Right cardiac atrium (tissue), 5 donors: ENCODE results near the gene STK11IP. TPM values are rescaled to one million over a fixed set of nuclear protein-coding genes. Genes with fewer than 3 reads are reported as not detected.

ENCODE experiments used
- ATAC-seq, 2 donors: fragments of 200-7000 bp; cut with Tn5 transposase; one replicate each; pipeline versions ENCODE4 v1.8.0 to v1.9.1; 2020; ENCODE audit warnings: moderate library complexity in 2 of 2, mild to moderate bottlenecking in 1 of 2
- DNase-seq, 3 donors: peaks; one replicate each; pipeline ENCODE4 v3.0.0-alpha.2; 2020
- H3K27ac ChIP-seq: one replicate; pipeline ENCODE4 v1.5.1; 2013; ENCODE audit warnings: mild to moderate bottlenecking, low read length, control low read depth, moderate library complexity
- H3K27me3 ChIP-seq: one replicate; pipeline ENCODE4 v1.6.1; 2013; ENCODE audit not compliant: control insufficient read depth, insufficient read depth
- H3K4me1 ChIP-seq: one replicate; pipeline ENCODE4 v1.6.1; 2013; ENCODE audit warnings: low read length; ENCODE audit not compliant: control insufficient read depth, insufficient read depth
- H3K4me3 ChIP-seq: one replicate; pipeline ENCODE4 v1.5.1; 2013; ENCODE audit warnings: low read length, control low read depth
- H3K9me3 ChIP-seq: one replicate; pipeline ENCODE4 v1.6.1; 2013; ENCODE audit warnings: low read length; ENCODE audit not compliant: control insufficient read depth
- WGBS: extraction: QIAGEN DNeasy Blood & Tissue Kit; methylation state at CpG from one replicate; pipeline ENCODE4 v1.1.7; 2013; 5-methylcytosine and 5-hydroxymethylcytosine counted together
- intact Hi-C, 4 donors: fragments of 100-400 bp; cut with DNase I; formaldehyde crosslinking; loops; one replicate each; pipeline versions ENCODE4 v1.11.0 to v1.14.0; 2022 to 2023
- polyA plus RNA-seq: library from polyadenylated mRNA; stranded (reverse); fragments of 200-250 nt; gene quantifications from one replicate; pipeline ENCODE4 v1.2.3, GENCODE V29; 2013
- total RNA-seq, 4 donors: library from RNA; stranded (reverse); fragmentation: NEBNext Ultra II Directional; extraction: Animal tissue kit (Norgen Biotek cat#: 25700); gene quantifications; one replicate each; pipeline ENCODE4 v1.2.1, GENCODE V29; 2021
- donor health status: healthy with polysubstance abuse.
- donor health status: DM: no; HTN: yes; CAD: no.
- donor health status: DM: no; HTN: no; CAD: no.
- donor health status: DM: no; HTN: yes; CAD: no; lungs with severe emphysema.
- donor health status: DM: yes; HTN: yes; CAD: no.

The STK11IP gene
- total and polyA plus RNA-seq, 5 donors = 12.1 to 19.0 (median 14.2) TPM

- intact Hi-C loops = no loop called here
- Histone ChIP-seq H3K27ac (no peak overlapping the region), H3K27me3 (no peaks in the 10 kb centered on the region), H3K9me3 (no peaks in the 10 kb centered on the region), H3K4me3 (no peak overlapping the region), H3K4me1 (no peaks in the 10 kb centered on the region)
- ATAC-seq = no peak
- 90% methylated on average over 20 of the region's 20 CpGs for WGBS
- DNase-seq = no peak
Measured at GRCh38 chr2:219563271-219563928, 34.3 kb upstream of the STK11IP start.

- ATAC-seq (no peak), DNase-seq (no peak)
- no peaks in the 10 kb centered on the region for H3K27me3 ChIP-seq
- intact Hi-C loops = no loop called here
- H3K4me1 ChIP-seq = no peaks in the 10 kb centered on the region
- no peak overlapping the region for H3K27ac ChIP-seq
- WGBS = 76% methylated on average over 21 of the region's 21 CpGs
- no peak overlapping the region for H3K4me3 ChIP-seq
- no peaks in the 10 kb centered on the region for H3K9me3 ChIP-seq
Measured at GRCh38 chr2:219565130-219566080, 32.3 kb upstream of the STK11IP start.

- ATAC-seq (no peak), DNase-seq (no peak)
- intact Hi-C loops = no loop called here
- Histone ChIP-seq H3K9me3 (no peaks in the 10 kb centered on the region), H3K4me1 (no peaks in the 10 kb centered on the region), H3K4me3 (no peak overlapping the region), H3K27ac (no peak overlapping the region), H3K27me3 (no peaks in the 10 kb centered on the region)
- 86% methylated on average over 11 of the region's 11 CpGs for WGBS
Measured at GRCh38 chr2:219566640-219567039, 31.0 kb upstream of the STK11IP start.

- intact Hi-C loops = no loop called here
- ATAC-seq (no peak), DNase-seq (peak in 1 of 3 donors; percentile 44)
- H3K4me3 ChIP-seq = no peak overlapping the region
- H3K27me3 ChIP-seq = no peaks in the 10 kb centered on the region
- WGBS = 93% methylated on average over 18 of the region's 18 CpGs
- H3K9me3 ChIP-seq = no peaks in the 10 kb centered on the region
- H3K27ac ChIP-seq = no peak overlapping the region
- no peaks in the 10 kb centered on the region for H3K4me1 ChIP-seq
Measured at GRCh38 chr2:219567131-219567530, 30.5 kb upstream of the STK11IP start.

GRCh38 chr2:219567791-219568361 lies 29.8 kb upstream of the STK11IP start:
- Histone ChIP-seq H3K9me3 (no peaks in the 10 kb centered on the region), H3K4me1 (no peaks in the 10 kb centered on the region), H3K27ac (no peak overlapping the region), H3K27me3 (no peaks in the 10 kb centered on the region), H3K4me3 (no peak overlapping the region)
- intact Hi-C loops = no loop called here
- DNase-seq (peak in 2 of 3 donors; percentile 63 to 68), ATAC-seq (no peak)
- WGBS = 84% methylated on average over 35 of the region's 35 CpGs

GRCh38 chr2:219569041-219569440 lies 28.6 kb upstream of the STK11IP start:
- H3K27me3 ChIP-seq = no peaks in the 10 kb centered on the region
- ATAC-seq (no peak), DNase-seq (no peak)
- no peak overlapping the region for H3K27ac ChIP-seq
- H3K9me3 ChIP-seq = no peaks in the 10 kb centered on the region
- intact Hi-C loops = no loop called here
- H3K4me3 ChIP-seq = no peak overlapping the region
- H3K4me1 ChIP-seq = no peaks in the 10 kb centered on the region
- 86% methylated on average over 6 of the region's 6 CpGs for WGBS

- H3K4me3 ChIP-seq = peak overlapping the region; percentile 77
- no peaks in the 10 kb centered on the region for H3K4me1 ChIP-seq
- no peaks in the 10 kb centered on the region for H3K27me3 ChIP-seq
- no peaks in the 10 kb centered on the region for H3K9me3 ChIP-seq
- no peak for DNase-seq
- 75% methylated on average over 6 of the region's 6 CpGs for WGBS
- intact Hi-C loops = loop anchor here in 1 of 4 donors (5.0 kb wide), 2 partner anchors 58 to 73 kb away; partner anchors contain the start of gene SLC4A3
- peak overlapping the region; percentile 13 for H3K27ac ChIP-seq
- no peak for ATAC-seq
Measured at GRCh38 chr2:219569635-219570034, 28.0 kb upstream of the STK11IP start.

- intact Hi-C loops = loop anchor here in 1 of 4 donors (5.0 kb wide), 2 partner anchors 57 to 72 kb away; partner anchors contain the start of gene SLC4A3
- peak; percentile 13 to 24 for ATAC-seq
- peak overlapping the region; percentile 77 for H3K4me3 ChIP-seq
- H3K27me3 ChIP-seq = no peaks in the 10 kb centered on the region
- peak overlapping the region; percentile 95 for H3K27ac ChIP-seq
- H3K9me3 ChIP-seq = no peaks in the 10 kb centered on the region
- H3K4me1 ChIP-seq = no peaks in the 10 kb centered on the region
- 12% methylated on average over 95 of the region's 95 CpGs for WGBS
- DNase-seq = peak; percentile 45 to 78 (median 77)
Measured at GRCh38 chr2:219570194-219570923, 27.3 kb upstream of the STK11IP start.

- Histone ChIP-seq H3K27ac (peak overlapping the region; percentile 95), H3K9me3 (no peaks in the 10 kb centered on the region), H3K4me1 (peaks cover 1% of the 10 kb centered on the region), H3K4me3 (peak overlapping the region; percentile 77), H3K27me3 (no peaks in the 10 kb centered on the region)
- WGBS = 2% methylated on average over 55 of the region's 55 CpGs
- DNase-seq (peak in 2 of 3 donors; percentile 74 to 75), ATAC-seq (peak; percentile 0 to 1)
- intact Hi-C loops = loop anchor here in 1 of 4 donors (5.0 kb wide), 2 partner anchors 56 to 71 kb away; partner anchors contain the start of gene SLC4A3
Measured at GRCh38 chr2:219570924-219571310, 26.7 kb upstream of the STK11IP start.
